Measurements from ENCODE around the gene POLR1D.

POLR1D gene, protein sequence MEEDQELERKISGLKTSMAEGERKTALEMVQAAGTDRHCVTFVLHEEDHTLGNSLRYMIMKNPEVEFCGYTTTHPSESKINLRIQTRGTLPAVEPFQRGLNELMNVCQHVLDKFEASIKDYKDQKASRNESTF

DNA sequence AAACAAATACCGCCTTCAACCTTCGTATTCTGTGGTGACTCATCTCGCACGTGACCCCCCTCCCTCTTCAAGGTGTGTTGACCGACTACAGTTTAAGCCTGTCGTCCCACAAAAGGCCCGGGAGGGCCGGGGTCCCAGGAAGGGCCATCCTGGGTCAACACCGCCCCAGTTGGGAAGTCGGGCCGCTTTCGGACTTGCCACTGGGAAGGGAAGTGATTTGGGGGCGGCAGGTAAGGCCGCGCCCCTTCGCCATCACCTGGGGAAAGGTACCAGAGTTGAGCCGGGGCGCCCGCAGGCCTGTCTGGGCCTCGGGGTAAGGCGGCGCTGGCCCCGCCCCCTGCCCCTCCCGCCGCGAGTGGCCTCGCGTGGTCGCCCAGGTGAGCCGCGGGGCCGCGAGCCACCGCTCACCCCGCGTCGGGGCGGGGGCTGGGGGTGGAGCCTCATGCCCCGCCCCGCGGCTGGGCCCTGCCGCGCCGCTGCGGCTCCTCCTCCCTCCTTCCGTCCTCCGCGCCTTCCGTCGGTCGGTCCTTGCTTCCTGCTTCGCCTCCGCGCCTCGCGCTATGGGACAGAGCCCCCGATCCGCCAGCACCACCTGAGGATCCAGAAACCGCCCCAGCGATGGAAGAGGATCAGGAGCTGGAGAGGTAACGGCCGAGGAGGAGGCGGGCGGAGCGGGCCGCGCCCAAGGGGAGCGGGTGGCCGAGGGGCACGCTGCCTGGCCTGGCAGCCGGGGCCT is at the start of gene POLR1D:
POLR1D (plus strand) TSS at position 527 of the 736 bp plus-strand sequence; CDS start at position 619, 92 bp downstream.
- Histone ChIP-seq H3K9me3 (ENCODE audit: control insufficient read depth in 5 of 5, low read length in 5 of 5) (no peaks in the 10 kb centered on the region), H3K36me3 (ENCODE audit: control insufficient read depth in 5 of 5, insufficient read depth in 5 of 5, low read length in 5 of 5) (peaks cover 0 to 8% (median 2%) of the 10 kb centered on the region in 5 donors), H3K9ac (ENCODE audit: low read length in 5 of 5) (peak within 1 kb of the TSS; percentile 82 to 92 (median 91)), H3K4me1 (ENCODE audit: control insufficient read depth in 5 of 5, insufficient read depth in 5 of 5, low read length in 5 of 5) (peaks cover 0 to 48% (median 39%) of the 10 kb centered on the region in 5 donors), H3K4me3 (ENCODE audit: low read depth in 1 of 5, low read length in 5 of 5) (peak within 1 kb of the TSS; percentile 77 to 96 (median 90)), H3K27ac (ENCODE audit: low read depth, low read length) (peak within 1 kb of the TSS; percentile 91), H3K27me3 (ENCODE audit: control insufficient read depth in 5 of 5, insufficient read depth in 4 of 5, low read length in 5 of 5) (no peaks in the 10 kb centered on the region)

DNA sequence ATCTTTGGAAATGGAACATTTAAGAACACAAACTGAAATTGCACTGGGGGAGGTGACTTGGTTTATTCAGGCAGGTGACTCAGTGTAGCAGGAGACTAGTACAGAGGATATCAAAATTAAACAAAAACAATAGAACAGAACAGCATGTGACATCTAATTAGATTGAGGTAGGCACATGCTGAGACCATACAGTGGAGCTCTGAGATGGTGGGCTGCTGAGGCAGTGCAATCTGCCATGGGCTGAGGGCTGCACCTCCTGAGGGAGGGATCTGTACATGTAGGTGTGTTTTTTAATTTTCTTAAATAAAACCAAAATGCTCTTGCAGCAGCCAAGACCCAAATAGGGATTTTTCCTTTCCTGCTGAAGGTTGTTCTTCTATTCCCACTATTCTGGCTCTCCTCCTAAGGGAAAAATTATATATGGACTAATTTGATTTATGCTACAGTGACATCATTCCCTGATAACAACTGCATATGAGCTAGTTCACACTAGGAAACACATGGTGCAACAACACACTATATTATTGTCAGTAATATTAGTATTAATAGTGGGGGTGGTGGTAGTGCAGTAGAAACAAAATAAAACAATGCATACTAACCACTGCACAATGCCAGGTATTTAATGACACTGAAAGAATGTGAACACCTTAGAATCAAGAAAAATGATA is 49.3 kb upstream of the POLR1D start:
- Histone ChIP-seq H3K9ac (ENCODE audit: low read length in 5 of 5) (no peak overlapping the region), H3K27me3 (ENCODE audit: control insufficient read depth in 5 of 5, insufficient read depth in 4 of 5, low read length in 5 of 5) (no peaks in the 10 kb centered on the region), H3K9me3 (ENCODE audit: control insufficient read depth in 5 of 5, low read length in 5 of 5) (no peaks in the 10 kb centered on the region), H3K4me3 (ENCODE audit: low read depth in 1 of 5, low read length in 5 of 5) (no peak overlapping the region), H3K4me1 (ENCODE audit: control insufficient read depth in 5 of 5, insufficient read depth in 5 of 5, low read length in 5 of 5) (no peaks in the 10 kb centered on the region), H3K27ac (ENCODE audit: low read depth, low read length) (no peak overlapping the region), H3K36me3 (ENCODE audit: control insufficient read depth in 5 of 5, insufficient read depth in 5 of 5, low read length in 5 of 5) (peaks cover 11 to 19% (median 16%) of the 10 kb centered on the region in 5 donors)

DNA sequence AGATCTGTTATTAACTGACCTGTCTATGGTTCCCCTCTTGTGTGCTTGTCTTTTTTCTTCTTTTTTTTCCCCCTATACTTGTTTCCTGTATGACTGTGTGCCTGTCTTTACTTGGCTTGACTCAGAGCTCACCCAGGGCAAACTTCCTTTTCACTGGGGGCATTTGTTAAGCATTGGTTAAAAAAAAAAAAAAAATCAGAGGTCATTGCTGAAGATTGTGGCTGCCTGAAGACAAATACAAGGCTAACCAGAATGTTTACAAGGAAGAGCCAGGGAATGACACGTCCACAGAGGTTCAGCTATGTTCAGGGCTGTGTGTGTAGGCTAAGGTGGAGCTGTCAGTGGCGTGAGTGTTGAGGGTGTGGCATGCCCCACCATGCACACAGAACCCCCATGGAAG is 48.4 kb upstream of the POLR1D start:
- H3K36me3 ChIP-seq (ENCODE audit: control insufficient read depth in 5 of 5, insufficient read depth in 5 of 5, low read length in 5 of 5): peaks cover 5 to 13% (median 9%) of the 10 kb centered on the region in 5 donors
- H3K4me1 ChIP-seq (ENCODE audit: control insufficient read depth in 5 of 5, insufficient read depth in 5 of 5, low read length in 5 of 5): no peaks in the 10 kb centered on the region
- H3K4me3 ChIP-seq (ENCODE audit: low read depth in 1 of 5, low read length in 5 of 5): no peak overlapping the region
- H3K27ac ChIP-seq (ENCODE audit: low read depth, low read length): no peak overlapping the region
- H3K9ac ChIP-seq (ENCODE audit: low read length in 5 of 5): no peak overlapping the region
- H3K9me3 ChIP-seq (ENCODE audit: control insufficient read depth in 5 of 5, low read length in 5 of 5): no peaks in the 10 kb centered on the region
- H3K27me3 ChIP-seq (ENCODE audit: control insufficient read depth in 5 of 5, insufficient read depth in 4 of 5, low read length in 5 of 5): no peaks in the 10 kb centered on the region

DNA sequence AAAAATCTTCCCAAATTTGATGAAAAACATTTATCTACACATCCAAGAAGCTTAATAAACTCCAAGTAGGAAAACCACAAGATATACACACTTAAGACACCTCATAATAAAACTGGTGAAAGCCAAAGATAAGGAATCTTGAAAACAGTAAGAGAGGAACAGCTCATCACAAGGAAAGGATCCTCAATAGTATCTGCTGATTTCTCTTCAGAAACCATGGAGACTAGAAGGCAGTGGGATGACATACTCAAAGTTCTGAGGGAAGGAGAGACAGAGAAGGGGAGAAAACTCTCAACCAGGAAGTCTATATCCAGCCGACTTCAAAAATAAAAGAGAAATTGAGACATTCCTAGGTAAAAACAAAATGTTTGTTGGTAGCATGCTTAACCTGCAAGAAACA is 47.0 kb upstream of the POLR1D start:
- no peak overlapping the region for H3K4me3 ChIP-seq (ENCODE audit: low read depth in 1 of 5, low read length in 5 of 5)
- H3K36me3 ChIP-seq (ENCODE audit: control insufficient read depth in 5 of 5, insufficient read depth in 5 of 5, low read length in 5 of 5): peaks cover 0 to 8% (median 4%) of the 10 kb centered on the region in 5 donors
- no peak overlapping the region for H3K27ac ChIP-seq (ENCODE audit: low read depth, low read length)
- no peak overlapping the region for H3K9ac ChIP-seq (ENCODE audit: low read length in 5 of 5)
- H3K4me1 ChIP-seq (ENCODE audit: control insufficient read depth in 5 of 5, insufficient read depth in 5 of 5, low read length in 5 of 5): no peaks in the 10 kb centered on the region
- no peaks in the 10 kb centered on the region for H3K9me3 ChIP-seq (ENCODE audit: control insufficient read depth in 5 of 5, low read length in 5 of 5)
- H3K27me3 ChIP-seq (ENCODE audit: control insufficient read depth in 5 of 5, insufficient read depth in 4 of 5, low read length in 5 of 5): no peaks in the 10 kb centered on the region

DNA sequence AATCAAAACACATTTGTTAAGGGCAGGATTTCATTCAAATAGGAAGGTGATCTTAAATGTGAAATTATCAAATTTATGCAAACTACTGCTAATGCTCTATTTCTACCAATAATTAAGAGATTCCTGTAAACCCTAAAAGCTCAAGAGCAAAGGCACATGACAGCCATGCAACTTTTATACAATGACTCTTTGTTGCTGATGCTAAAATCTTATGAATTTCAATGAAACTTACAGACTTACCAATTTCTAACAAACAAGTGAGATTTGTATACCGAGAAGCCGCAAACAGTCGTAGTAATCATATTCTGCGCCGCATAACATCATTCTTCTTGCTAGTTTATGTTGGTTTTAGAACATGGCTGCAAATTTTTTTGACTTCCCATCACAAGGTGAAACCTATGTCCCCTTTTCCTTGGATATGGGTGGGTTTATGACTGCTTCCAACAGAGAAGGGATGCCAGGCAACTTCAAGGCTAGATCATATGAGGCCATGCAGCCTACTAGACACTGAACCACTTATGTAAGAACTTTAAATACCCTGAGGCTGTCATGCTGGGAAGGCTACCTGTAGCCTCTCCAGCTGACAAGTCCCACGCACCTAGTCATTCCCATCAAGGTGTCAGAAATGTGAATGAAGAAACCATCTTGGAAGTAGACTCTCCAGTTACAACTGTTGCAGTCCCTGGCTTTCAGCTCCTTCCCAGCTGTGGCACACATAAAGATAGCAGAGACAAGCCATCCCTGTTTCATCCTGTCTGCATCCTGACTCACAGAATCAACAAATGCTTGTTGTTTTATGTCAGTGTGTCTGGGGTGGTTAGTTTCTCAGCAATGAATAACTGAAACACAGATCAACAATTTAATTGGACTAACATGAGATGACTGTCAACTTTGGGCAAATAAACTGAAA is 43.3 kb upstream of the POLR1D start:
- peaks cover 0 to under 1% (median 0%) of the 10 kb centered on the region in 5 donors for H3K4me1 ChIP-seq (ENCODE audit: control insufficient read depth in 5 of 5, insufficient read depth in 5 of 5, low read length in 5 of 5)
- no peak overlapping the region for H3K27ac ChIP-seq (ENCODE audit: low read depth, low read length)
- no peaks in the 10 kb centered on the region for H3K9me3 ChIP-seq (ENCODE audit: control insufficient read depth in 5 of 5, low read length in 5 of 5)
- no peak overlapping the region for H3K9ac ChIP-seq (ENCODE audit: low read length in 5 of 5)
- no peak overlapping the region for H3K4me3 ChIP-seq (ENCODE audit: low read depth in 1 of 5, low read length in 5 of 5)
- no peaks in the 10 kb centered on the region for H3K27me3 ChIP-seq (ENCODE audit: control insufficient read depth in 5 of 5, insufficient read depth in 4 of 5, low read length in 5 of 5)
- H3K36me3 ChIP-seq (ENCODE audit: control insufficient read depth in 5 of 5, insufficient read depth in 5 of 5, low read length in 5 of 5): peaks cover 0 to 8% (median 4%) of the 10 kb centered on the region in 5 donors

DNA sequence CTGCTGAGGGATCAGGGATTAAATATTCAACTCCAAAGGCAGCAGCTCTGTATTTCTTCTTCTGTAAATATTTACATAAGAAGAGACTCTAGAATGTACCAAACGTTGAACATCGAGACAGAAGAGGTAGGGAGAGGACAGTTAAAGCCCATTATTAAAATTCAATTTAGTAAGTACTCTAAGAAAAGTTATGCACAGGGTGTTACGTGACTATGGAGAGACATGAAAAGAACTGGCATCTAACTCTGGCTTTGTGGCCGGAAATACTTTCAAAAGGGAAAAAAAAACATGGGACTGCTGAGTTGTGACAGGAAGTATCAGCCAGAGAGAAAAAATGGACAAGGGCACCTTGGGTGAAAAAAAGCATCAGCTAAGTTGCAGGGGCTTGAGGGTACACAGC is 38.0 kb upstream of the POLR1D start:
- H3K9ac ChIP-seq (ENCODE audit: low read length in 5 of 5): no peak overlapping the region
- H3K4me3 ChIP-seq (ENCODE audit: low read depth in 1 of 5, low read length in 5 of 5): no peak overlapping the region
- H3K36me3 ChIP-seq (ENCODE audit: control insufficient read depth in 5 of 5, insufficient read depth in 5 of 5, low read length in 5 of 5): peaks cover 0 to under 1% (median under 1%) of the 10 kb centered on the region in 5 donors
- peaks cover 2 to 19% (median 14%) of the 10 kb centered on the region in 5 donors for H3K4me1 ChIP-seq (ENCODE audit: control insufficient read depth in 5 of 5, insufficient read depth in 5 of 5, low read length in 5 of 5)
- H3K9me3 ChIP-seq (ENCODE audit: control insufficient read depth in 5 of 5, low read length in 5 of 5): no peaks in the 10 kb centered on the region
- H3K27me3 ChIP-seq (ENCODE audit: control insufficient read depth in 5 of 5, insufficient read depth in 4 of 5, low read length in 5 of 5): no peaks in the 10 kb centered on the region
- H3K27ac ChIP-seq (ENCODE audit: low read depth, low read length): no peak overlapping the region

DNA sequence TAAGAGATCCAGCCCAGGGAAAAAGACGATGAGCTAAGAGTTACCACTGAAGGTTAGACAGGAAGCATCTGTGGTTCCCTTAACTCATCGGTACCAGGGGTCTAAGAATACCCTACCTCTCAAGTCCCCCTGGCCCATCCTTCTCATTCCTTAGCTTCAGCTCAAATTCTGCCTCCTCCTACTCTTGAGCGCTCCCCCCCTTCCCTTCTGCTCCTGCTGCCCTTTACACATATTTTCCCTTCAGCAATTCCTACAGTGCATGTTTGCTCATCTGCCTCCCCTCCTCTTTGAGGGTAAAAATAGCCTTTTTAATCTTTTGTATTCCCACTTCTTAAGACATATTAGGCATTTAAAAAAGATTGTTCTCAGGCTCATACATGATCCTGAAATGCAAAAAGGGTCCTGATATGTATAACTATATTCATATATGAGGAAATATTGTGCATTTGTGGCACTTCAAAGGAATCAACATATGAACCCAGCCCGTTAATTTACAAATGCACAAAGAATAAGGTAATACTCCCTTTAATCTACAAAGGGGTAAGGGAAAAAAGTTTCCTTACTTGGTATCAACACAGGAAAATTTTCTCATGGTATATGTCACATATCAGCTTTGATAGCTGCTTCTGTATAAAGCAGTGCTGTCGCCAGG is 34.5 kb upstream of the POLR1D start:
- Histone ChIP-seq H3K4me3 (ENCODE audit: low read depth in 1 of 5, low read length in 5 of 5) (peak overlapping the region in 1 of 5 donors; percentile 7), H3K27ac (ENCODE audit: low read depth, low read length) (no peak overlapping the region), H3K9me3 (ENCODE audit: control insufficient read depth in 5 of 5, low read length in 5 of 5) (no peaks in the 10 kb centered on the region), H3K36me3 (ENCODE audit: control insufficient read depth in 5 of 5, insufficient read depth in 5 of 5, low read length in 5 of 5) (no peaks in the 10 kb centered on the region), H3K4me1 (ENCODE audit: control insufficient read depth in 5 of 5, insufficient read depth in 5 of 5, low read length in 5 of 5) (peaks cover 2 to 19% (median 14%) of the 10 kb centered on the region in 5 donors), H3K9ac (ENCODE audit: low read length in 5 of 5) (no peak overlapping the region), H3K27me3 (ENCODE audit: control insufficient read depth in 5 of 5, insufficient read depth in 4 of 5, low read length in 5 of 5) (no peaks in the 10 kb centered on the region)

DNA sequence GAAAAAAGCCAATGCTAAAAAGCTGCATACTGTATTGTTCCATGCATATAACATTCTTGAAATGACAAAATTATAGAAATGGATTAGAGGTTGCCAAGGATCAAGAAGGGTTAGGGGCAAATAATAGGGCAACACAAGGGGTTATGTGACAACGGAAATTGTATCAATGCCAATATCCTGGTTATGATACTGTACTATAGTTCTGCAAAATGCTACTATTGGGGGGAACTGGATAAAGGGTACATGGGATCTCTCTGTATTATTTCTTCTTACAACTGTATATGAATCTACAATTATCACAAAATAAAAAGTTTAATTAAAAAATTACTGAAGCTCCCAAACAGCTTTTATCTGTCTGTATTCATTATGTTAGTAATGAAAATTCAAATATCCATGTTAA is 33.3 kb upstream of the POLR1D start:
- Histone ChIP-seq H3K4me3 (ENCODE audit: low read depth in 1 of 5, low read length in 5 of 5) (no peak overlapping the region), H3K9me3 (ENCODE audit: control insufficient read depth in 5 of 5, low read length in 5 of 5) (no peaks in the 10 kb centered on the region), H3K36me3 (ENCODE audit: control insufficient read depth in 5 of 5, insufficient read depth in 5 of 5, low read length in 5 of 5) (no peaks in the 10 kb centered on the region), H3K27me3 (ENCODE audit: control insufficient read depth in 5 of 5, insufficient read depth in 4 of 5, low read length in 5 of 5) (no peaks in the 10 kb centered on the region), H3K9ac (ENCODE audit: low read length in 5 of 5) (no peak overlapping the region), H3K27ac (ENCODE audit: low read depth, low read length) (no peak overlapping the region), H3K4me1 (ENCODE audit: control insufficient read depth in 5 of 5, insufficient read depth in 5 of 5, low read length in 5 of 5) (peaks cover 2 to 18% (median 14%) of the 10 kb centered on the region in 5 donors)

DNA sequence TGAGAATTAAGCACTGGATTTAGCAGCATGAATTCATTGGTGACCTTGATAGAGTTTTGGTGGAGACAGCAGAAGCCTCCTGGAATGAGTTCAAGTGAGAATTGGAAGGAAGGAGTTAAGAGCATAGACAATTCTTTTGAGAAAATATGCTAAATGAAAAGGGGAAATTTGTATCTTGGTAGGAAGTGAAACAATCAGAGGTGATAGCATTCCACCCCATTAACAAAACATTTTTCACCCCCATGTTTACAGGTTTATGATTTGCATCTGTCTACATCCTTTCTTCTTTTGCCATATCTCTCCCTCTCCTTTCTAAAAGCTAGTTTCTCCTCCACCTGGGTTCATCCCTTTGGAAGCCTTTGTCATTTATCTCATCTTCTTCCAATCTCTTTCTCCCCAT is 28.8 kb upstream of the POLR1D start:
- Histone ChIP-seq H3K4me3 (ENCODE audit: low read depth in 1 of 5, low read length in 5 of 5) (no peak overlapping the region), H3K9me3 (ENCODE audit: control insufficient read depth in 5 of 5, low read length in 5 of 5) (no peaks in the 10 kb centered on the region)

More for the DNA sequence above, 28.8 kb upstream of the POLR1D start:
- peaks cover 0 to 11% (median 10%) of the 10 kb centered on the region in 5 donors for H3K4me1 ChIP-seq (ENCODE audit: control insufficient read depth in 5 of 5, insufficient read depth in 5 of 5, low read length in 5 of 5)
- H3K27ac ChIP-seq (ENCODE audit: low read depth, low read length): no peak overlapping the region
- H3K27me3 ChIP-seq (ENCODE audit: control insufficient read depth in 5 of 5, insufficient read depth in 4 of 5, low read length in 5 of 5): no peaks in the 10 kb centered on the region
- H3K36me3 ChIP-seq (ENCODE audit: control insufficient read depth in 5 of 5, insufficient read depth in 5 of 5, low read length in 5 of 5): no peaks in the 10 kb centered on the region
- H3K9ac ChIP-seq (ENCODE audit: low read length in 5 of 5): no peak overlapping the region
